ENCODE measurements around the gene RUFY1.
"Not testable (repeated sequence)": the region's sequence is repeated elsewhere in the genome, so short reads cannot be mapped to it uniquely, and the experiment has no call there.

RUFY1 gene

GRCh38 chr5:179536676-179537075 is 13.7 kb upstream of the RUFY1 start:
- Histone ChIP-seq H3K4me2 (no peak overlapping the region), H3K4me3 (no peak overlapping the region), H3K27me3 (no peaks in the 10 kb centered on the region), H3K4me1 (no peaks in the 10 kb centered on the region), H3K9me3 (no peaks in the 10 kb centered on the region), H3K9ac (no peak overlapping the region), H3K27ac (no peak overlapping the region), H4K20me1 (no peaks in the 10 kb centered on the region), H3K36me3 (no peaks in the 10 kb centered on the region)
- no peak for TF ChIP-seq Cebpa-rat (IDR thresholded peaks at IDR 0.05)

DNA sequence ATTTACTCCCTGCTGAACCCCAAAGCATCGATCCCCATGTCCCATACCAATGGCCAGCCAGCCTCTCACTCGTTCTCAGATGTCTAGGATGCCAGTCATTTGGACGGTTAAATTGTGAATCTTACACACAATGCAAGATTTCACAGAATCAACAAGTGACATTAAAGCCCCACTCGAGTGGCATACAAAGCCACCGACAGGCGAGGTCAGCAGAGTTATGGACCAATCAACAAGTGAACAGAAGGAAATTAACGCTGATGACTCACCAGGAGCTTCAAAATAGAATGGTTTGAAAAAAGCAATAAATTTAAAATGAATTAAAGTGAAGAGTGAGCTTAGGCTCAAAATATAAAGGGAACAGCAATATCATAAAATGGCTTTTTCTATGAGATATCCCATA is 8.2 kb upstream of the RUFY1 start:
- peaks cover 16% of the 10 kb centered on the region for H3K4me1 ChIP-seq
- no peaks in the 10 kb centered on the region for H4K20me1 ChIP-seq
- no peaks in the 10 kb centered on the region for H3K9me3 ChIP-seq
- H3K4me2 ChIP-seq = no peak overlapping the region
- H3K27ac ChIP-seq = no peak overlapping the region
- H3K36me3 ChIP-seq = no peaks in the 10 kb centered on the region
- H3K9ac ChIP-seq = no peak overlapping the region
- H3K4me3 ChIP-seq = no peak overlapping the region
- TF ChIP-seq Cebpa-rat (IDR thresholded peaks at IDR 0.05) = no peak
- no peaks in the 10 kb centered on the region for H3K27me3 ChIP-seq

- H3K4me1 ChIP-seq = peaks cover 16% of the 10 kb centered on the region
Observed at GRCh38 chr5:179543275-179543674, 7.1 kb upstream of the RUFY1 start.

GRCh38 chr5:179553006-179553405 is 2.7 kb downstream of the RUFY1 start:
- Histone ChIP-seq H3K27me3 (no peaks in the 10 kb centered on the region), H3K4me2 (0 out of 2 replicates have a peak overlapping the region, but pooled peaks have one; percentile 77), H3K9ac (no peak overlapping the region), H3K36me3 (peaks cover 13% of the 10 kb centered on the region; the same call in 1 of the 2 replicates), H3K9me3 (no peaks in the 10 kb centered on the region), H3K4me3 (no peak overlapping the region), H3K27ac (no peak overlapping the region), H3K4me1 (peaks cover 22% of the 10 kb centered on the region), H4K20me1 (peaks cover 42% of the 10 kb centered on the region; the same call in 1 of the 2 replicates)
- TF ChIP-seq Cebpa-rat (IDR thresholded peaks at IDR 0.05) = no peak

More at GRCh38 chr5:179543275-179543674, 7.1 kb upstream of the RUFY1 start:
- not testable (repeated sequence) for H3K9me3 ChIP-seq, H4K20me1 ChIP-seq, H3K27ac ChIP-seq, H3K4me3 ChIP-seq, H3K4me2 ChIP-seq, H3K9ac ChIP-seq, H3K36me3 ChIP-seq, H3K27me3 ChIP-seq

DNA sequence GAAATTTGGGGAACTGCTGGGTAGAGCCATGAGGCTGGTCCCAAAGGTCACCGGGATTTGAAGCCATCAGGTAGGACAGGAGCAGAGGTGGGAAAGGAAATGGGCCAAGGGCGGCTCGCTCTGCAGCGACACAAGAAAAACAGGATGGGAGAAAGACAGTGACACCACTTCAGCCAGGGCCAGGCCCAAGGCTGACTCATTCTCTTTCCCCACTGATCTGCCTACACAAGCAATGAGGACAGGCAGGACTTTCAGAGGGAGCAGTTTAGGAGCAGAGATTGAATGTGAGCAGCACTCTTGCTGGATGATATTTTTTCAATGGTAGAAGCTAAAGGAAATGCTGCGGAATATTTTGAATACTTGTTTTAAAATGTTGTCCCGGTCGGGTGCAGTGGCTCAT is 3.5 kb downstream of the RUFY1 start:
- no peak overlapping the region for H3K4me2 ChIP-seq
- H3K27ac ChIP-seq = no peak overlapping the region
- peaks cover 15% of the 10 kb centered on the region for H3K36me3 ChIP-seq

DNA sequence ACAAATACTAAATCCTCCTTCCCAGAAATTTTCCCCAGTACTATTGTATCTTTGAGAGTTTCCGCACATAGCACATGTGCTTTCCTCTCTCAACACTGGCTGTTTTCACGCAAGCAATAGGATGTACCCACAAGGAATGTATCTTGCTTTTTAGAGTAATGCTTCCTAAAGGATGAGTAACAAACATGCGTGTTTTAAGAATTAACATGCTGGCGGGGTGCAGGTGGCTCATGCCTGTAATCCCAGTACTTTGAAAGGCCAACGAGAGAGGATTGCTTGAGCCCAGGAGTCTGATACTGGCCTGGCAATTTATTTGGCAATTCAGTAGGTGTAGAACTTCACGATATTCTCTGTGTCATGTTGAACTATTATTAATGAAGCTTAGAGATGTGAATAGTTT is 4.6 kb downstream of the RUFY1 start:
- no peak overlapping the region for H3K9ac ChIP-seq
- TF ChIP-seq Cebpa-rat (IDR thresholded peaks at IDR 0.05) = no peak
- H3K36me3 ChIP-seq = peaks cover 26% of the 10 kb centered on the region
- no peak overlapping the region for H3K27ac ChIP-seq
- peaks cover 17% of the 10 kb centered on the region for H3K4me1 ChIP-seq
- peaks cover 55% of the 10 kb centered on the region; the same call in 1 of the 2 replicates for H4K20me1 ChIP-seq
- H3K9me3 ChIP-seq = no peaks in the 10 kb centered on the region
- no peaks in the 10 kb centered on the region for H3K27me3 ChIP-seq
- H3K4me2 ChIP-seq = no peak overlapping the region
- no peak overlapping the region for H3K4me3 ChIP-seq

More for the DNA sequence above, 3.5 kb downstream of the RUFY1 start:
- Histone ChIP-seq H3K27me3 (no peaks in the 10 kb centered on the region), H4K20me1 (peaks cover 44% of the 10 kb centered on the region; the same call in 1 of the 2 replicates), H3K9ac (no peak overlapping the region), H3K4me3 (no peak overlapping the region), H3K9me3 (no peaks in the 10 kb centered on the region), H3K4me1 (peaks cover 22% of the 10 kb centered on the region)
- TF ChIP-seq Cebpa-rat (IDR thresholded peaks at IDR 0.05) = no peak

DNA sequence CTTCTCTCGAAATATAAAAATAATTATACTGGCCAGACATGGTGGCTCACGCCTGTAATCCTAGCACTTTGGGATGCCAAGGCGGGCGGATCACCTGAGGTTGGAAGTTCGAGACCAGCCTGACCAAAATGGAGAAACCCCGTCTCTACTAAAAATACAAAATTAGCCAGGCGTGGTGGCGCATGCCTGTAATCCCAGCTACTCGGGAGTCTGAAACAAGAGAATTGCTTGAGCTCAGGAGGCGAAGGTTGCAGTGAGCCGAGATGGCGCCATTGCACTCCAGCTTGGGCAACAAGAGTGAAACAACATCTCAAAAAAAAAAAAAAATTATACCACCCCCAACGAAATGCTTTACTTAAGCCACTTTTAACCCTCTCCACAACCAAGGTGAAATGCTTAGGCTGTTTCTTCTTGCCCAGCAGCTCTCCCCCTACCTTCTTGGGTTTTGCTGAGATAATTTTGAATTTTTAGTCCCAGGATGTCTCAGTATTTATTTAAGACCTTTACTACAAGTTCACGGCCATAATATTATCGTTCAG is 8.0 kb downstream of the RUFY1 start:
- H4K20me1 ChIP-seq = peaks cover 44% of the 10 kb centered on the region; the same call in 1 of the 2 replicates
- not testable (repeated sequence) for H3K4me1 ChIP-seq, H3K4me3 ChIP-seq, H3K4me2 ChIP-seq, H3K9ac ChIP-seq, H3K27ac ChIP-seq, H3K9me3 ChIP-seq, H3K27me3 ChIP-seq
- H3K36me3 ChIP-seq = peaks cover 53% of the 10 kb centered on the region

- Histone ChIP-seq H3K4me3 (no peak overlapping the region), H3K36me3 (peaks cover 56% of the 10 kb centered on the region), H3K27me3 (no peaks in the 10 kb centered on the region), H3K9me3 (no peaks in the 10 kb centered on the region), H3K9ac (no peak overlapping the region), H3K4me1 (no peaks in the 10 kb centered on the region), H3K27ac (no peak overlapping the region), H4K20me1 (peaks cover 39% of the 10 kb centered on the region; the same call in 1 of the 2 replicates), H3K4me2 (no peak overlapping the region)
- TF ChIP-seq Cebpa-rat (IDR thresholded peaks at IDR 0.05) = no peak
Observed at GRCh38 chr5:179558932-179559283, 8.6 kb downstream of the RUFY1 start.

DNA sequence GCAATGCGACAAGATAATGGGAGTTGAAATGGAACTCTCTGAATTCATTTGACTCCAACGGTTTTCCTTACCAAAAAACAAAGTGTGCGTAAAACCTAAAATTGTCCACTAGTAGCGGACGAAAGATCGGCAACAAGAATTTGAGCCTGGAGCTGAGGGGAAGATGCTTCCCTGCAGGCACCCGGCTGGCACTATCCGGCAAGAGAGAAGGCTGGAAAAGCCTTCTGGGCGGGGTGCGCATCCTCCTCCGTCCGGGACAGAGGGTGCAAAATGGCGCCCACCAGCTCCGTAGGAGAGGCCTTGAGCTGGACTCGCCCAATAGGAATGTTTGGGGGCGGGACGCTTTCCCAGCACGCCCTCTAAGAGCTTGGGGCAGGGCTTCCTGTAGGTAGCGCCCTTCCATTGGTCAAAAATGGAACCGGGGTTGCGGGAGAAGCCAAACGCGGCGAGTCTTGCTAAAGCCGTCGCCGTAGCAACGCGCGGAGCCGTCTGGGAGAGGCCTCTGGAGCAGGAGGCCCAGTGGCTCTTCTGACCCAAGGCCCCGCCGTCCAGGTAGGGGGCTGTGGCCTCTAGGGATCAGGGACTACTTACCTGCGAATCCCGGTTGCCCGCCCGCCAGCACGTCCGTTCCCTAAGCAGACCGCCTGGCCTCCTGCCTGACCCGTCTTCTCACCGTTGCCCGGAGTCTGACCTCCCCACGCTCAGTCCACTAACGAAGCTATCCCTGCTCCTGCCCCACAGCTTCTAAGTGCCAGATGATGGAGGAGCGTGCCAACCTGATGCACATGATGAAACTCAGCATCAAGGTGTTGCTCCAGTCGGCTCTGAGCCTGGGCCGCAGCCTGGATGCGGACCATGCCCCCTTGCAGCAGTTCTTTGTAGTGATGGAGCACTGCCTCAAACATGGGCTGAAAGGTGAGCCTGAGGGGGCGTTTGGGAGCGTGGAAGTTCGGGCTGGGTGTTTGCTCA is 9.2 kb downstream of the RUFY1 start:
- no peaks in the 10 kb centered on the region for H3K27me3 ChIP-seq
- H3K4me1 ChIP-seq = no peaks in the 10 kb centered on the region
- H3K27ac ChIP-seq = no peak overlapping the region
- no peaks in the 10 kb centered on the region for H3K9me3 ChIP-seq
- H3K36me3 ChIP-seq = peaks cover 59% of the 10 kb centered on the region
- no peak overlapping the region for H3K9ac ChIP-seq
- no peak overlapping the region for H3K4me3 ChIP-seq
- TF ChIP-seq Cebpa-rat (IDR thresholded peaks at IDR 0.05) = no peak
- H3K4me2 ChIP-seq = no peak overlapping the region
- peaks cover 32% of the 10 kb centered on the region; the same call in 1 of the 2 replicates for H4K20me1 ChIP-seq

GRCh38 chr5:179564526-179564925 is 14.2 kb downstream of the RUFY1 start:
- H3K9ac ChIP-seq = no peak overlapping the region
- H3K4me3 ChIP-seq = no peak overlapping the region
- no peak for TF ChIP-seq Cebpa-rat (IDR thresholded peaks at IDR 0.05)
- no peaks in the 10 kb centered on the region for H3K4me1 ChIP-seq
- no peak overlapping the region for H3K4me2 ChIP-seq
- H3K27ac ChIP-seq = no peak overlapping the region
- H3K27me3 ChIP-seq = no peaks in the 10 kb centered on the region
- H4K20me1 ChIP-seq = peaks cover 6% of the 10 kb centered on the region; the same call in 1 of the 2 replicates
- H3K9me3 ChIP-seq = no peaks in the 10 kb centered on the region
- H3K36me3 ChIP-seq = peaks cover 93% of the 10 kb centered on the region
